ENCODE results near the gene SMARCE1.

GRCh38 chr17:40671282-40671681, 23.7 kb upstream of the SMARCE1 start:
- TF ChIP-seq CTCF (IDR thresholded peaks at IDR 0.05; ENCODE audit: low read length) = no peak
- TF ChIP-seq EZH2 (optimal IDR thresholded peaks at IDR 0.05; ENCODE audit: low read depth, low read length) = no peak

Data from MM.1S (cell line).